Stimulated activated CD8-positive, alpha-beta memory T cell treated with anti-CD3 and anti-CD28 coated beads, Interleukin-7, amount 100 ng/mL, for 24 hours (primary cell): ENCODE measurements around the gene CNTN2.

Experiments used
- DNase-seq: peaks from one replicate; pipeline ENCODE4 v3.0.0-alpha.2; 2020; ENCODE audit warnings: low read depth

Gene CNTN2, protein sequence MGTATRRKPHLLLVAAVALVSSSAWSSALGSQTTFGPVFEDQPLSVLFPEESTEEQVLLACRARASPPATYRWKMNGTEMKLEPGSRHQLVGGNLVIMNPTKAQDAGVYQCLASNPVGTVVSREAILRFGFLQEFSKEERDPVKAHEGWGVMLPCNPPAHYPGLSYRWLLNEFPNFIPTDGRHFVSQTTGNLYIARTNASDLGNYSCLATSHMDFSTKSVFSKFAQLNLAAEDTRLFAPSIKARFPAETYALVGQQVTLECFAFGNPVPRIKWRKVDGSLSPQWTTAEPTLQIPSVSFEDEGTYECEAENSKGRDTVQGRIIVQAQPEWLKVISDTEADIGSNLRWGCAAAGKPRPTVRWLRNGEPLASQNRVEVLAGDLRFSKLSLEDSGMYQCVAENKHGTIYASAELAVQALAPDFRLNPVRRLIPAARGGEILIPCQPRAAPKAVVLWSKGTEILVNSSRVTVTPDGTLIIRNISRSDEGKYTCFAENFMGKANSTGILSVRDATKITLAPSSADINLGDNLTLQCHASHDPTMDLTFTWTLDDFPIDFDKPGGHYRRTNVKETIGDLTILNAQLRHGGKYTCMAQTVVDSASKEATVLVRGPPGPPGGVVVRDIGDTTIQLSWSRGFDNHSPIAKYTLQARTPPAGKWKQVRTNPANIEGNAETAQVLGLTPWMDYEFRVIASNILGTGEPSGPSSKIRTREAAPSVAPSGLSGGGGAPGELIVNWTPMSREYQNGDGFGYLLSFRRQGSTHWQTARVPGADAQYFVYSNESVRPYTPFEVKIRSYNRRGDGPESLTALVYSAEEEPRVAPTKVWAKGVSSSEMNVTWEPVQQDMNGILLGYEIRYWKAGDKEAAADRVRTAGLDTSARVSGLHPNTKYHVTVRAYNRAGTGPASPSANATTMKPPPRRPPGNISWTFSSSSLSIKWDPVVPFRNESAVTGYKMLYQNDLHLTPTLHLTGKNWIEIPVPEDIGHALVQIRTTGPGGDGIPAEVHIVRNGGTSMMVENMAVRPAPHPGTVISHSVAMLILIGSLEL

DNA sequence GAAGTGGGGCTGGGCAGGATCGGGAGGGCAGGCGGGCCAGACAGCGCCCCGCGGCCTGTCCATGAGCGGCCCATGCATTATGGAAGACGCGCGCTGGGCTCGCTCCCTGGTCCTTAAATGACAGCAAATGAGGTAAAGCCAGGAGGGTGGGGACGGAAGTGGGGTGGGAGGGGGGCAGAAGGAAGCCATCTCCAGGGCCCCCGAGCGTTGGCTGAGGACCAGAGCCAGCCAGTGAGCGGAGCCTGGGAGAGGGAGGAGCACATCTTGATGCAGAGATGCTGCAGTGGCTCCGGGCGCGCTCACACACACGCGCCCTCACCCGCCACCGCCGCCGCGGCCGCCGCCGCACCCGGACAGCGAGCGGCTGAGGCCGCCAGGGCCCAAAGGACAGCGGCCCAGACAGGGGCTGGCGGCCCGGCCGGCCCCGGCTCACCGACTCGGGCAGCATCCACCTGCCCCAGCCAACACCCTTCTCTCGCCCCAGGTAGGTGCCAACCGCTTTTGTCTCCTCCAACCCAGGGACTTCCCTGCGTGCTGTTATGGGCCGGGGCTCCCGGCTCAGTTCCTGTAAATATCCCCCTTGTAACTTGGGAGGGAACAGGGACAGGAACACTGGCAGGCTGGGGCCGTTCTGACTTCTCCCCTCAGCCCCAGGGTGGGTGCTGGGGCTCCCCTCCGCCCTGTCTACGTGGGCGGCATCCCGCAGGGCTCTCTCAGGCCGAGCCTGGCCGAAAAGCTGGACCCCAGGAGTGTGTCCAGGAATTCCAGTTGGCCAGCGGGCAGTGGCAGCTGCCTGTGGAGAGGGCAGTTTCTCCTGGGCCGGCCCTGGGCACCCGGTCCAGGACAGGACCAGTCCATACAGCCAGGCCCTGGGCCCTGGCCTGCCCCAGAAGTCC, at the start of gene CNTN2:
Gene CNTN2 (plus strand): TSS at position 302 of the 896 bp plus-strand sequence. CDS start 9,974 bp downstream, outside the sequence.
- no peak for DNase-seq

DNA sequence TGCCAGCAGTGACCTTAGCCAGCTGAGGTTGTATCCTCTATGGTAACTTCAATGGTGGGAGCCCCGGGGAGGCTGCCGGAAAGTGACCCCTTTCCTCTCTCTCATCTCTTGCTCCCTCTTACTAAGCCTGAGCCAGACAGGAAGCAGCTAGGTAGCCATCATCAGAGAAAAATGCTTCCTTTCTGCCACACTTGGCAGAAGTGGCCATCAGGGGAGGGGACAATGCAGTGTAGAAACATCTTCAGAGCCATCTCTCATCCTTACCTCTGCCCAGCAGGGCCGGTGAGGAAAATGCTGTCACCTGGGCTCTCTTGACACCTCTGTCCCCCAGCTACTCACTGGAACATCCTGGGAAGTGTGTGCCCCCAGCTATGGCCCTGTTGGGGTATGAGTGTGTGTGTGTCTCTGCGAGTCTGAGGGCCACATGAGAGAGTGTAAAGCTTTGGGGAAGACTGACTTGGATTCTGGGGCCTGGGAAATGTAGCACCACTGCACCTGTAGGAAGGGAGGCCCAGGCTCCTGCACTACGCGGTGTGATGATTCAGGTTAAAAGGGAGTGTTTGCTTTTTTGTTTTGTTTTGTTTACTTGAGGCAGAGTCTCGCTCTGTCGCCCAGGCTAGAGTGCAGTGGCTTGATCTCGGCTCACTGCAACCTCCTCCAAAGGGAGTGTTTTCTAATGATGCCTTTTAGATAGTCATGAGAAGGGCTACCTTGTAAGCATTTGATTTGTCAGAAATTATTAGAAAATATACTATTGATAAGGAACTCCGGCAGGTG, 48.7 kb upstream of the CNTN2 start:
- DNase-seq, result no peak

DNA sequence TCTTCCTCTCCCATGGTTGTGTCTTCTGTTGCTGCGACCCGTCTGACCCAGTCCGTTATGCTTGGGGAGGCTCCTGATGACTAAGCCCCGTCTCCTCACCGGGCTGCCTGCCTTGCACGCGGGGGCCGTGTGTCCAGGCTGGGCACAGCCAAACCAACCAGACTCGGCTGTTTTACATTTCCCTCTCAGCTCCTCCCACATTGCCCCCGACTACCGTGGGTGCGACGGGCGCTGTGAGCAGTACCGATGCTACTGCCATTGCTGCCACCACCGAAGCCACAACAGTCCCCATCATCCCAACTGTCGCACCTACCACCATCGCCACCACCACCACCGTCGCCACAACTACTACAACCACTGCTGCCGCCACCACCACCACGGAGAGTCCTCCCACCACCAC, 46.0 kb upstream of the CNTN2 start:
- DNase-seq, result no peak

DNA sequence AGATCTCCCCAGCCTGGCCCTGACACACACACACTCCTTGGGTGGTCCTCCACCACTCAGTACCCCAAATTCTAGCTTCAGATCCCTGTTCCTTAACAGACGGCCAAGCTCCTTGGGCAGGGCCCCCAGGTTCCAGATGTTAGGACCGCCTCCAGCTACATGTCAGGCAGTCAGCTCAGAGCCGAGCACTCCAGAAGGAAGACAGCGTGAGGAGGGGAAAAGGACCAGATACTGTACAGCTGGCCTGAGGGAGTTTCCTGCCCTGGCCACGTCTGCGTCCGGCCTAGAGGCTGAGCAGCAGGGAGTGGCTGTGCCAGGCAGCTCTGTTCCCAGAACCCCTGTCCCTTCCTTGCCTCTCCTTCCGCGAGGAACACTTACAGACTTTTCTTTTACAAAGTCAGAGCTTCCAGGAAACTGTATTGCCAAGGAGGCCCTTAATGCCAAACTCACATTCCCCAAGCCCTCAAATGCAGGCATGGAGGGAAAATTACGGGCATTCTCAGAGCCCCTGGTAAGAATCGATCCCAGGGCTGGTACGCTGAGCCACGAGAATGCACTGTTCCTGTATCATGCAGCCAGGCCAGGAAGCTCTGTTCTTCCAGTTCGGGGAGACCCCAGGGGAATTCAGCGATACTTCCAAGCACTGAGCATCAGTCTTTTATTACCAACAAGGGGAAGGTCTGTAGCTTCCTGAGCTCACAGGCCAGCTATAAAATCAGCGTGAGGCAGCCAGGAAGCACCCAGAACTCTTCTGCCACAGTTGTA, 45.2 kb upstream of the CNTN2 start:
- DNase-seq, result no peak

DNA sequence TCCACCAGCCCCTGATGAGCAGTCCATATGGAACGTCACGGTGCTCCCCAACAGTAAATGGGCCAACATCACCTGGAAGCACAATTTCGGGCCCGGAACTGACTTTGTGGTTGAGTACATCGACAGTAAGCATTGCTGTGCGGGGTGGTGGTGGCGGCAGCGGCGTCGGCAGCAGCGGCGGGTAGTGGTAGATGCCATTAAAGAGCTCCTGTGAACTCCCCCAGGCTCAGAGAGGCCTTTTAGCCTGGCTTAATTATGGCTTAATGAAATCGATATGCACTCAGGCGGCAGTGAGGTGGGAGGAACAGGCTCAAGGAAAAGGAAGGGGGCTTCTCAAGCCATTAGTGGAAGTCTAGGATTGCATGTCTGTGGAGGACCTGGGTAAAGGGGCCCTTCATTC, 41.9 kb upstream of the CNTN2 start:
- no peak for DNase-seq

DNA sequence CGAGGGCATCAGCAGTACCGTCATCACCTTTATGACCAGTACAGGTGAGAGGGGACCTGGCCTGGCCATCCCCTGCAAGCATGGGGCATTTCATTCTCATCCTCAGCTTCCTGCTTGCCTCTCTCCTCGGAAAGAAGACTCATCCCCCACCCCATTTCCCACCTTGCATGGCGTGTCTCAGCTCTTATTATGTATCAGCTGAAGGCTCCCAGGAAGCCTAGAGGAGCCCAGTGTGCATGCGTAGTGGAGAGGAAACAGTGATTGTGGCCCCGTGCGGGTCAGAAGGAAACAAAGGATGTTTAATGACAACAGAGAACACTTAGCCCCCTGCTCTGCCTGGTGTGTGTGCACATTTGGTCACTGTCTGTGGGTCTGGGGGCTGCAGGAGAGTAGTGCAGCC, 40.3 kb upstream of the CNTN2 start:
- no peak for DNase-seq

DNA sequence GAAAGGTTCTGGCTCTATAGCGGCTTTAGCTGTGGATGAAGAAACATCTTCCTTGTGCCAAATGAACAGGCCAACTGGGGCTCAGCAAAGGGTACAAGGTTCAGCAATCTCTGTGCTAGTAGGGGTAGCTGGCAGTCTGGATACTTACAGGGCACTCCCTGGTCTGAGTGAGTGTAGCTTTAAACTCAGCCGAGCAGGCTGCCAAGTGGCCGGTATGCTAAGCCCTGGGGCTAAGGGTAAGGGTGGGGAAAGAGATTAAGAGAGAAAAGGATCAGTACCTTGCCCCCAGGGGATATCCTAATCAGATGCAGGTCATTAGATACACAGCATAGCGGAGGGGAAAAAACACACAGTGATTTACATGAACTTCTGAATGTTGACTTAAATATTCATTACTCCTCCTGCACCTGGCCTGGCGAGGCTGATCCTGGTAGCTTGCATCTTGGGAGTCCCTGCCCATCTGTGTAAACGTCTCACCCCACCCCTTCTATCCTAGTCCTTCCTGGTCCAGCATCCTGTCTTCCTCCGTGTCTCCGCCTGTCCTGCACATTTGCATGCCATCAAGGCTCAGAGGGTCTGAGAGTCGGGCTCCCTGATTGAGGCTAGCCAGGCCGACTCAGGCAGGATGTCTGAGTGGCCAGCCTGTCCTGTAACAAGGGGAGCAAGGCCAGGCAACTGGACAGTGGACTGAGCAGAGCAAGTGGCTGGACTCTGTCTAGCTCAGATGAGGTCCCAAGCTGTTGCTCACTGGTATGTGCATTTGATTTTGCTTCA, 39.5 kb upstream of the CNTN2 start:
- DNase-seq, result no peak

DNA sequence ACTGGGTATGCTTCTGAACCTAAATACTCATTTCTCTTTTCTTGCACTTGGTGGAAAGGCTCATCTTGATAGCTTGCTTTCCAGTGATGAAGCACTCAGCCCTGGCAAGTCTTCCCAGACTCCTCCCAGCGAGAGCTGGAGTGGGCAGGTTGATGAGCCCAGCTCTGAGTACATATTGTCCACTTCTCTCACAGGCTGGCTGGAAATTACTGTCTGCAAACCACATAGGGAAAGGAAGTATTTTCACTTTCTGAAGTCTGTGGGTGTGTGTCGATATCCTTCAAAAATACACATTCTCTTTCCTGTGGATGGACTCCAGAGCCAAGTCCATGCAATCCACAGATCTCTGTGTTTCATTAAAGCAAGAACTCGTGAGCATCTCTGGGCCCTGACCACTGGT, 38.7 kb upstream of the CNTN2 start:
- no peak for DNase-seq

DNA sequence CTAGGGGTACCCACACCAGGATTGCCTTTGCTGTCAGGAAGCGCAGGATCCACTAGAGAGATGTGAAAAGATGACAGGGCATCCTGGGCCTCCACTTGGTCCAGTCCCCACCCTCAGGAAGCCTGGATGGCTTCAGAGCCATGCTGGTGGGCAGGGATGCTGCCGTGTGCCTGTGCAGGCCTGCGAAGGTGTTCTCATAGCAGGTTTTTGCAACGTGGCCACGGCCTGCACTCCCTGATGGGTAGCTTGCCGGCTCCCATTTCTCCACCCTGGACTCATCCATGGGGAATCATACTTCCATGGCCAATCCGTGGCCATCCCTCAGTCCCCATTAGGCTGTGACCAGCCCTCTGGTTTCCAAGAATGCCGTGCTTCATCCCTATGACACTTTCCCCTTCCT, 34.1 kb upstream of the CNTN2 start:
- no peak for DNase-seq

DNA sequence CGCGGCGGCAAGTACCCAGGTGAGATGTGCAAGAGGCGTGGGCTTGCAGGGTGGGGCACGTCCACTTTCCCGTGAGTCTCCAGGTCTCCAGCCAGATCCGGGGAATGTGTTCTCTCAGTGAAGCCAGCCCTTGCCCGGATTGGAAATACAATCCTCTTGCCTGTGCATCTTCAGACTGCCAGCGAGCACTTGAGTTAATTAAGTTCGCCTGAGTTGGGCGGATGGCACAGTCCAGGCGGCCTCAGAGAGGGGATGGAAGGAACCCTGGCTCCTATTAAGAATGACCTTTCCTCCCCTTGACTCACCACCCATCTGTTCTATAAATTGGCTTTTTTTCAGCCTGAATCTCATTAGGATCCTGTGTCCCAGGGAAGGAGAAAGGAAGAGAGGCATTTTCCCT, 33.3 kb upstream of the CNTN2 start:
- DNase-seq, result no peak

DNA sequence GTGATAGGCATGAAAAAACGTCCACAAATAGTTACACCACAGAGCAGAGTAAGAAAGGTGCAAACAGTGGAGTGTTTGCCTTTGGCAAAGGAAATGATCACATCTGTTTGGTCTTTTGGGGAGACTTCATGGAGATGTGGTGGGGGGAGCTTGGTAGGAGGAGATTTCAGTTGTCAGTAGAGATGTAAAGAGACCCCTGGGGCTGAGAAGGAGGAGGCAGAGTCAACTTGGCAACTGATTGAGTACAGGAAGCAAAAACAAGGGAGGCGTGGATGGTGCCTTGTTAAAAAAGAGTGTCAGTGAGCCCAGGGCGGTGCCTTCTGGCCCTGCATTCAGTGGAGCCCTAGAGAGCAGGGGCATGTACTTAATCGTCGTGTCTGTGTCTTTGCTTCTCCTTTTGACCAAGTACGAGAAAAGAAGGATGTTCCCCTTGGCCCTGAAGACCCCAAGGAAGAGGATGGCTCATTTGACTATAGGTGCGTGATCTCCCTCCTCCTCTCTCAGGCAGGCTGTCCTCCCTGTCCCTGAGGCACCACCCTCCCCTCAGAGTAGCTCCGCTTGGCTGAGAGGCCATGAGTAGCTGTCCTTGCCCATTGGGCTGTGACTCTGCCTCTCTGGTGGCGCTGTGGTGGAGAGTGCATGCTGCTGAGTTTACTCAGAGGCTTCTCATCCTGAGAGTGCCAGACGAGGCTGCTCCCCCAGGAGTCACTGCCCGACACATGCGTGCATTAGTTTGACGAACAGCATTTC, 30.4 kb upstream of the CNTN2 start:
- DNase-seq, result no peak

DNA sequence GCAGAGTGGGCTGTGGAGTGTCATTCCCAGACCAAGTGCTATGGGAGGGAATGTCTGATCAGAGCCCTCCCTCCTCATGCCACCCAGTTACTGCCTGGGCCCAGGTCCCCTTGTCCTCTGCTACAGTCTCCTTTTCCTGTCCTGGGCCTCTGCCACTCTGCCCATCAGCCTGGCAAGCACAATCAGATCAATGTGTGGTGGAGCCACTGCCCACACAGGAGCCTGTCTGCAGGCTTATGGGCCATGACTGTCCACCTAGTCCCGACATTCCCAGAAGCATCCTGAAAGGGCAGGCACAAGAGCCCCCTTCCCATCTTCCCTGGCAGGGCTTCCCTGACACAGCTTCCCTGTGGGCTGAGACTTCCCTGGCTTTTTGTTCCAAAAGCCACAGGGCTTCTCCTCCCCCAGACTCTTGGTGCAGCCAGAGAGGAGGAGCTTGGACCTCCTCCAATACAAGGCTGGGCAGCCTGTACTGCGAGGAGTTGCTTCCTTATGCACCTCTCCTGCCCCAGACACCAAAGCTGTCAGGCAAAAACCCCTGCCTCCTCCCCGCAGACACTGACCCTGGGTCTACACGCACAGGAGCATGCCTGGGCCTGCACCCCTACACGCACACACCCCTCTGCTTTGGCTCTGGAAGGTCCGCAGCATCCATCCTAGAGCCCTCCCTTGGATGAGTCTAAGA, 29.2 kb upstream of the CNTN2 start:
- no peak for DNase-seq

DNA sequence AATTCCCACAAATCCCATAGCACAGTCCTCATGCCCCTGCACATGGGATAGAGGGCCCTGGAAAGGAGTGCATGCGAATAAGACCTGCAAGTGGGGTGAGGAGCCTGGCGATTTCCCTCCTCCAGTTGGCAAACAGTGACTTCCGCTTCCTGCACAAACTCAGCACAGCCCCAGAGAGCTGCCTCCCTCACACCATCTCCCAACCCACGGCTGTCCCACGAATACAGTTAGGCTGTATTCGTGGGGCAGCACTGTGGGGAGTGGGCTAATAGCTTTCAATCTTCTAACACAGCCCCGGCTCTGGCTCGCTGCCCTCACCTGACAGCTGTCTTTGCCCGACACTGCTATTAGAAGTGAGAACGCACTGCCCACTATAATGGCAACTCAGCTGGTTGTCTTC, 28.2 kb upstream of the CNTN2 start:
- no peak for DNase-seq

DNA sequence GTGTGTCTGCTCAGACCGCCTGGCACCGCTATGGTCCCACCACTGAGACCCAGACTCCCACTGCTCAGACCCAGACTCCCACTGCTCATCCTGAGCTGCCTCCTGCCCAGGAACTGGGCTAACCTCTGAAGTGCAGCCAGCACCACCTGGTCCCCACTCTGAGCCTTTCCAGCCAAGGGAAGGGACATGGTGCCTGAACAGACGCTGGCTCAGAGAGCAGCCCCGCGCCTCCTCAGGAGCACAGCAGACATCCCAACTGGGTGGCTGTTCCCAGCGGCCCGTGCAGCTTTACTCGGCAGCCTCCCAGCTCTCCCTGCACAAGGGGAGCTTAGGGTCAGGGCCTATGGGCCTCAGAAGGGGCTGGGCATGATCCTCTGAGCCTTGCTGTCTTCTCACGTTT, 27.8 kb upstream of the CNTN2 start:
- no peak for DNase-seq

DNA sequence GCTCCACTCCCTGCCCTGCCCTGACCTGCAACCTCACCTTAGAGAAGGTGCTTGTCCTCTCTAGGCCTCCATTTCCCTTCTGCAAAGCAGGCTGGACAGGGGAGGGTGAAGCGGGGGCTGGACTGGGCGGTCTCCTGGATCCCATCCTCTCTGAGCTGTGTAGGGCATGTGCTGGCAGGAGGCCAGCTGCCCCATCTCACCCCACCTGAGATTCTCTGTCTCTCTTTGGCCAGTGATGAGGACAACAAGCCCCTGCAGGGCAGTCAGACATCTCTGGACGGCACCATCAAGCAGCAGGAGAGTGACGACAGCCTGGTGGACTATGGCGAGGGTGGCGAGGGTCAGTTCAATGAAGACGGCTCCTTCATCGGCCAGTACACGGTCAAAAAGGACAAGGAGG, 26.9 kb upstream of the CNTN2 start:
- DNase-seq, result no peak

DNA sequence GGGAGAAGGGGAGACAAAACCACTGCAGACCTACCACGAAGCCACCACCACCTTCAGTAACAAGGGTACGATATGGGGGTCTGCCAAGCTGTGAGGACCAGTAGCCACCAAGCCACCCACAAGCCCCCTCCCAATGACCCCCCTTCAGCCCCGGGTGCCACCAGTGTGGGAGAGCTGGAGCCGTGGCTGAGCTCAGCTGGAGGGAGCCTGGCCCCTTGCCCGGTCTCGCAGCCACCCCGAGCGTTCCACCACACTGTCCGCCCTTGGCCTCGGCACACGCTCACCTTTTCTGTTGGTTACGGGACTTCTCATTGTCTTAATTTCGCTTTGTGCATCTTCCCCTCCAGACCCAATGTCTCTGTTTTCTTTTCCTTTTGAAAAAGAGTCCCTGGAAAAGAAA, 26.4 kb upstream of the CNTN2 start:
- no peak for DNase-seq

DNA sequence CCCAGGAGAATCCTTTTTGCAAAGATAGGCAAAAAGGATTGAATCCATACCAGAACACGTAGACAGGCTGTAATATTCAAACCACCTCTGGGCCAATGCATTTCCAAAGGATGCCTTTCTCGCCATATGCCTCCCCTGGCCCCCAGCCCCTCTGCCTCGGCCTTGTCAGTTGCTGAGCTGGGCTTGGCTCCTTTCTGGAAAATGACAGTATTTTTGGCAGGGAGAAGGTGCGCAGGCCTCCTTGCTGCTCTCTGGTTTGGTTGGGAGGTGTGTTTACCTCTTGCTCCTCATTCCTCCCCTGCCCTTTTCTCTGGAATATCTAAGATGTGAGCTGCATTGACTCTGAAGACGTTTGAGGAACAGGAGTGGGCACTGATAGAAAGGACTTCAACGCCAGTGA, 26.0 kb upstream of the CNTN2 start:
- no peak for DNase-seq

DNA sequence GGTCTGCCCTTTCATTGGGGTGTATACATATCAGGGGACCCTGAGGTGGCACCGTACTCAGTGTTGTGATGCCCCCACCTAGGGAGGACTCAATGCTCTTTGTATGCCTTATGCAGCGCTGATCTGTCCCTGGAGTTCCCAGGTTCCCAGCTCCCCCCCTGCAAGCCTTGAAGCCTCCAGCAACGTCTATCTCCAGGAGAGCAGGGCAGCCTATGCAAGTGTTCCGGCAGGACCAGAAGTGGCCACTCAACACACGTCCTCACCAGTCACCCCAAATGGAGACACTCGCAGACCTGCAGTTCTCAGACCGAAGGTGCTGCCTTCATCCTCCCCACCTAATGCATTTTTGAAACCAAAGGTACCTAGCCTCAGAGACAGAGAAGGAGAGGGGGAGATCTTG, 25.2 kb upstream of the CNTN2 start:
- no peak for DNase-seq
